Kidney epithelial cell (primary cell): ENCODE results near the gene DPH5. TPM values are rescaled to one million over a fixed set of nuclear protein-coding genes. Genes with fewer than 3 reads are reported as not detected.
"Not testable (repeated sequence)": the region's sequence is repeated elsewhere in the genome, so short reads cannot be mapped to it uniquely, and the experiment has no call there.

ENCODE experiments used
- DNase-seq: peaks from one replicate; pipeline ENCODE4 v3.0.0-alpha.2; 2010; ENCODE audit warnings: low read depth
- H3K27me3 ChIP-seq: 2 replicates; pipeline ENCODE4 v1.6.0; 2011; ENCODE audit warnings: low read length; ENCODE audit not compliant: control insufficient read depth, insufficient read depth
- H3K36me3 ChIP-seq: 2 replicates; pipeline ENCODE4 v1.5.1; 2011; ENCODE audit warnings: low read length; ENCODE audit not compliant: control insufficient read depth, insufficient read depth
- H3K4me3 ChIP-seq: 2 replicates; pipeline ENCODE4 v1.5.1; 2011; ENCODE audit warnings: low read depth, mild to moderate bottlenecking, control low read depth, low read length
- CTCF ChIP-seq: IDR thresholded peaks from 2 replicates; pipeline ENCODE4 v1.5.1; 2011; ENCODE audit warnings: mild to moderate bottlenecking, moderate library complexity, low read length, control low read depth, inconsistent platforms; ENCODE audit not compliant: insufficient read depth, poor library complexity, severe bottlenecking
- total RNA-seq: library from RNA; depleted of rRNA; stranded (reverse); fragments of >200 nt; gene quantifications from 2 replicates; pipeline ENCODE4 v1.2.3, GENCODE V29; 2015

DPH5 gene
- total RNA-seq, 1 donor from 2014 or later: 34.5 TPM

GRCh38 chr1:100960098-100960497 lies 65.5 kb downstream of the DPH5 start:
- no peak for DNase-seq
- Histone ChIP-seq H3K36me3 (no peaks in the 10 kb centered on the region), H3K27me3 (no peaks in the 10 kb centered on the region), H3K4me3 (no peak overlapping the region)
- TF ChIP-seq CTCF: no peak

DNA sequence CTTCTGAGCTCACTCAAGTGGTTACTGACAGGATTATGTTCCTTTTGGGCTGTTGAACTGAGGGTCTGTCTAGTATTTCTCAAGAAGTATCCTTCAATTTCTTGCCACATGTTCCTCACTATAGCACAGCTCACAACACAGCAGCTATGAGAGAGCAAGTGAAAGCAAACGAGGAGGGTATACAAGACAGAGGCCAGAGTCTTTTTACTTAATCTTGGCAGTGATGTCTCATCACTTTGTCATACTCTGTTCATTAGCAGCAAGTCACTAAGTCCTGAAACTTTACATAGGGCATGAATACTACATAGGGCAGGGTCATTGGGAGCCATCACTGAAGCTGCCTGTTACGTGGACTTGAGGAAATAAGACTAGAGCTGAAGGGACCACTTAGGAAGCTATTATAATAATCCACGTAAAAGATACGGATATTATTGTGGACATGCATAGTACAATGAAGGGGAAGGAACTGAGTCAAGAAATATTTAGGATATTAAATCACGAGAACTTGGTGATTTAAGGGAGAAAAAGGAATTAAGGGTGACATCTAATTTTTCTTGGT lies 66.0 kb downstream of the DPH5 start:
- TF ChIP-seq CTCF: no peak
- Histone ChIP-seq H3K4me3 (no peak overlapping the region), H3K36me3 (no peaks in the 10 kb centered on the region), H3K27me3 (no peaks in the 10 kb centered on the region)
- DNase-seq: no peak

GRCh38 chr1:100955322-100955721 lies 70.3 kb downstream of the DPH5 start:
- DNase-seq: no peak
- TF ChIP-seq CTCF: no peak
- Histone ChIP-seq H3K36me3 (no peaks in the 10 kb centered on the region), H3K27me3 (no peaks in the 10 kb centered on the region), H3K4me3 (no peak overlapping the region)

DNA sequence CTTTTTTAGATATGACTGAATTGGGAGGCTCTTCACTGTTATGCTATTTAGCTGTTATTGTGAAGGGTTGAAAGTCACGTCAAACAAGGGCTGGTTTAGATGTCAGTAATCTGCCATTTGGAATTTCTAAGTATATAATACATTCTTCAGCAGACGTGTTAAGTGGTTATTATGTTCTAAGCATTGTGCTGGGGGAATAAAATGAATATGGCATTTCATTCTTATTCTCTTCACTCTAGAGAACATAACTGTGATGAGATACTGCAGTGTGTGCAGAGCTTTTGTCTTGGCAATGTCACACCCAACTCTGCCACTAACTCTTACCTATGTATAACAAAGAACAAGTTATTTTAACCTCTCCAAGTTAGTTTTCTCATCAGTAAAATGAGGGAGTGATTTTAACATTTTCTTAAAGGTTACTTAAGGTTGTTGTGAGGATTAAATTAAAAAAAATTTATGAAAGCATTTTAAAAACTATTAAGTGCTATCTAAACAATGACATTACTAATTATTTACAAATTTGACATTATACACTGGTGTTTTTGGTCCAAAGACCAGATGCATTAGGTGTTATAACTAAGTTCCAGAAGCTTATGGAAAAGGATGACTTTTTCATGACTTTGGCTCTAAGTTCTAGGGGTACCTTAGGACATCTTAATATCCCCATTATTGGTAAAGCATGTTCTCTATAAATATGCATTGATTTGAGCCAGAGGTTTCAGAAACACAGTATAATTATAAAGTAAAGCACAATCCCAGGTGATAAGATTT lies 71.4 kb downstream of the DPH5 start:
- TF ChIP-seq CTCF: no peak
- Histone ChIP-seq H3K27me3 (no peaks in the 10 kb centered on the region), H3K4me3 (no peak overlapping the region), H3K36me3 (no peaks in the 10 kb centered on the region)
- no peak for DNase-seq

DNA sequence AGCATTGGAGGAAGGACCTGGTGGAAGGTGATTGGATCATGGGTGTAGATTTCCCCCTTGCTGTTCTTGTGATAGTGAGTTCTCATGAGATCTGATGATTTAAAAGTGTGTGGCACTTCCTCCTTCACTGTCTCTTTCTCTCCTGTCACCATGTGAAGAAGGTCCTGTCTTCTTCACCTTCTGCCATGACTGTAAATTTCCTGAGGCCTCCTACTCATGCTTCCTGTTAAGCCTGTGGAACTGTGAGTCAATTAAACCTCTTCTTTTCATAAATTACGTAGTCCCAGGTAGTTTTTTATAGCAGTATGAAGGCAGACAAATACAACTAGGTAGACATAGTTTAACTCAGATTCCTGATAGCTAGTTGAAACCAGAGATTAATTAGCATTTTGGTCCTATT lies 72.6 kb downstream of the DPH5 start:
- not testable (repeated sequence) for DNase-seq, H3K4me3 ChIP-seq, H3K27me3 ChIP-seq, H3K36me3 ChIP-seq

DNA sequence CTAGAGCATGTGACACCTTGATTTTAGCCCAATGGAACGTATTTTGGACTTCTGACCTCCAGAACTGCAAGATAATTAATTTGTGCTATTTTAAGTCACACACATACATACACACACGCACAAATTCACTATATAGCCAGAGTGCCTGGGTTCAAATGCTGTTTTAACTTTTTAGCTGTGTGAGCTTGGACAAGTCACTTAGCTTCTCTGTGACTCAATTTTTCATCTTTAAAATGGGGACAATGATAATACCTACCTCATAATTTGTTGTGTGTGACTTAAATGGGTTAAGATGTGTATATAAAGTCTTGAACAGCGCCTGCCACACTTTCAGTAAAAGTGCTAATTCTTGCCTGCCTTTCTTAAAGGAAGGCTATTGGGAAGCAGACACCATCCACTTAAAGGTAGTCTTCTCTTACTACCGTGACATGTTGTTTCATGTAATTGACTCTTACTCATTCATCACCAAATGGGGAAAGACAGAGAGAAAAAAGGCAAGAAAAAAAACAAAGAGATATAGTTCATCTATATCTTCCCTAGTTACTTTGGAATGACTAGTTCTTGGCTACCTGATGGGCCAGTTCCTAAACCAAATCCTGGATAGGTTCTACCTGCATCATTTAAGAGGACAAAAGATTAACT lies 73.4 kb downstream of the DPH5 start:
- Histone ChIP-seq H3K27me3 (no peaks in the 10 kb centered on the region), H3K4me3 (no peak overlapping the region), H3K36me3 (no peaks in the 10 kb centered on the region)
- no peak for DNase-seq
- TF ChIP-seq CTCF: no peak
